Middle frontal gyrus (tissue), 1 donor: ENCODE data around the gene MLYCD.

Experiments used
- DNase-seq: peaks from one replicate; pipeline ENCODE4 v3.0.0-alpha.2; 2015; ENCODE audit warnings: low spot score; ENCODE audit errors: extremely low spot score

MLYCD gene

DNA sequence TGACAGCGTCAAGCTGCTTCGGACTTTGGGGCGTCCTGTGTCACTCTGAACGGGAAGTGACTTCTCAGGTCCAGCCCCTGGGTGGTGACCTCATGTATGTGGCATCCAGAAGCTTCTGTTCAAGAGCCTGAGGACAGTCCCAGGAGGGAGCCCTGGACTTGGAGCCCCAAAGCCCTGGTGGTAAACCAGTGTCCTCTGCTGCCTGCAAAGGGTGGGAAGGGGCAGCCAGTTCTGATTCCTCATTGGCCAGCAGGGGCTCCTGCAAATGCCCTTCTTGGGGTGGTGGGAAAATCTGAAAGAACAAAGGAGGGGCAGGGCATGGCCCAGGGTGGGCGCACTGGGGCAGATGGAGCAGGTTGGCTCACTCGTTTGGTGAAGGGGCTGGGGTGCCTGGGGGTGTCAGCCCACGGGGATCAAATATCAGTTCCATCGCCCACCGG lies 55.7 kb downstream of the MLYCD start:
- no peak for DNase-seq

DNA sequence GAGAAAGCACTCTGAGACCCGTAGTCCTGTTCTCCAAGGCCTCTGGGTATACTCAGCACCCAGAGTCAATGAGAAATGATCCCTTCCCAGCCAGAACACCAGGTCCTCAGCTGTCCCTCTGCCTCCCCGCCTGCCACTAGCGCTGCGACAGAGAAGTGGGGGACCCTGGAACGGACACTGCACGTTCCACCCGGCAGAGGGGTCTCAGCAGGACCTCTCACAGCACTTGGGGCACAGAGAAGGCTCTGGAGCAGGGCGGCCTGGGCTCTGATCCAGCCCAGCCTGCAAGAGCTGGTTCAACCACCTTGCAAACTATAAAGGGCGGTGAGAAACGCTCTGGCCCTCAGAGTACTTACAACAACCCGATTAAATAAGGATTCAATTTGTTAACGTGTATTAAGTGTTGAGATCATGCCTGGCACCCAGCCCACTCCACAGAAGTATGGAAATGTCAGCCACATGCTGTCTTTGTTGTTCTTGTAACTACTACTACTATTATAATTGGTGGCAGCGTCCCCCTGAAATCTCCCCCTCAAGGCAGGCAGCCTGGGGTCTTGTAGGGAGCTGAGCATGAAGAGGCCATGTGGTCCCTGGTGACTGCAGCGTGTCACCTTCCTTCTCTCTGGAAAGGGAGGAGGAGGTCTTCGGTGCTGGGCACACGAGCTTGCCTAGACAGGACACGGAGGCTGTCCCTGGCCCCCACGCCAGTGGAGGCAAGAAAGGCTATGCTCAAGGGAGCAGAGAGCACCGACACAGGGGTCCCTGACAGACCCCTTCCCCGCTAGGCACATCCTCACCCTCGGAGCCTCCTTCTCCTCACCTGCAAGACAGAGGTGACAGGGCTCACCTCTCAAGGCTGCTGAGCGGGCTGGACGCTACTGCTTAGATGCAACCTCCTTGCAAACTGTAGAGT lies 56.6 kb downstream of the MLYCD start:
- DNase-seq: no peak

DNA sequence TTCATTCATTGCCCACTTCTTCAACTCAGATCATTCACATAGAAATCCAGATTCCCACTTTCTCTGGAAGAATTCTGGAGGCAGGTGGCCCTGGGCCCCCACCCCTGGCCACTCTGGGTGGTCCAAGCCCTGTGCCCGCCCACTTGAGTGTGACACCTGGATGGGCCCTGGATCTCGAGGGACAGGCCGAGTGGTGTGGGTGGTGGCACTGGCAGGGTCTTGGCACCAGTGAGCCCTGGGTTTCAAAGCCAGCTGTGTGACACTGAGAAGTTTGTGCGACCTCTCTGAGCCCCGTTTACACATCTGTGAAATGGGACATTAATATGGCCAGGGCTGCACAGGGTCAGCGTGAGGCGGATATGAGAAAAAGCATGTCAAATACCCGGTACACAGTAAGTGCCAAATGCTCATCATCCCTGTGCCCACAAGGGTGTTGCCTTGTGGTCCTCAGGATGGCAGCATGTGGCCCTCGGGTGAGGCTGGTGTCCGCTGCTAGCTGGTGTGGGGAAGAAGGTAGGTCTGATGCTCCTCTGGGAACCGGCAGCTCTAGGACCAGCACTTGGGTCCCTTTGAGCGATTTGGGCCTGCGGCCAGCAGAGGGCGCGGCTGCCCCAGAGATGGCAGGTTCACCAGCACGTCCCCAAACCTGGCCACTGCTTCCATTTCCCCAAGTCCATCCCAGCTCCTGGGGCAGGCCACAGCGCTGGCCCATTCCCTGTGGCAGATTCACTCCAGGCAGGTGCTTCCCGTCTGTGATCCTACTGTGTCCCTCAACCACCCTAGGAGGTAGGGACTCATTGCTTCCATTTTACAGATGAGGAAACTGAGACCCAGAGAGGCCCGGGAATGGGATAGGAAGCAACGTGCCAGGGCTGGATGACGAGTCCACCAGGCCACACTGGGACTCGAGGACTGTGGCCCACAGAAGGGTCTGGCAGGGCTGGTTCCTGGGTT lies 57.7 kb downstream of the MLYCD start:
- peak; percentile 58 for DNase-seq

DNA sequence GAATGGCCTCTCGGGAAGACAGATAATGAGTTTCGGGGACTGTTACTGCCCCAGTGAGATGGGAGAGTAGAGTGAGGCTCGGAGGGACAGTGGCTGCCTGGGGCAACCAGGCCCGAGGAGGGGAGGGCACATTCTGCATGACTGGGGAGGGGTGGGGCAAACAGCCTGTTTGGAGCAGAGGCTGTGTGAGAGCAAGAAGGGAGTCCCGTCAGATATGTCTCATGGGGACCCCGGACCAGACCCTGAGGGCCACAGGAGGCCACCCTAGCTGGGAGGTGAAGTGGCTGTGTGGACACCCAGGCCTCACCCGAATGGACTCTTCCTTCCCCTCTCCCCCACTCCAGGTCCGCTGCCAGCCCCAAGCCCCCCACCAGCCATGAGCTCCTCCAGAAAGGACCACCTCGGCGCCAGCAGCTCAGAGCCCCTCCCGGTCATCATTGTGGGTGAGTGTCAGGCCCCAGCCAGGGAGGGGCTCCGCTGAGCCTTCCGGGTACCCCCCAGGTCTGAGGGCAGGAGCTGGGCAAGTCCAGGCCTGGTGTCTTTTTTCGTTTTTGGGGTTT lies 58.5 kb downstream of the MLYCD start:
- no peak for DNase-seq

DNA sequence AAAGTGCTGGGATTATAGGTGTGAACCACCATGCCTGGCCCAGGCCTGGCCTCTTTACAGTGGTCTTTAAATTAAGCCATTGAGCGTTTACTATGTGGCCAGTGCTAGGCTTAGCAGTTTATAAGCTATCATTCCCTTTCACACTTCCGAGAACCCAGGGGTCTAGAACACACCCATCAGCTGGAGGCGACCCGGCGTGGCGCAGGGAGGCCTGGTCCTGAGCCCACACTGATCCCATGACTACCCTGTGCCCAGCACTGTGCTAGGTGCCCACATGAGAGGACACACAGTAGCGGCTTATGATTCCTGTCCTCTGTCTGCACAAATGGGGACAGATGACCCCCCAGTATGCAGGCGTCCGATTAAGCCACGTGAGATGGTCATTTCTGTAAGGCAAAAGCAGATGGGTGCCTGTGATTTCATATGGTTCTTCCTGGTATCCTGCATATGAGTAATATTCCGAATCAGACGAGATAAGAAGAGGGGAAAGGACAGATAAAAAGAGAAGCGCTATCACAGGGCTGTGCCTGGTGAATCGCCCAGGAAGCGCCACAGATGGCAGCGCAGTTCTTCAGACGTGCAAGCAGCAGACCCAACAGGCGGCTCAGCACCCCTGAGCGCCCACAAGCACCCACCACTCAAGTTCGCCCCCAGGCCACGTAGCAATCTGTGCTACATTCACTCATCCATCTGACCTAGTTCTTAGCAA lies 59.4 kb downstream of the MLYCD start:
- no peak for DNase-seq

DNA sequence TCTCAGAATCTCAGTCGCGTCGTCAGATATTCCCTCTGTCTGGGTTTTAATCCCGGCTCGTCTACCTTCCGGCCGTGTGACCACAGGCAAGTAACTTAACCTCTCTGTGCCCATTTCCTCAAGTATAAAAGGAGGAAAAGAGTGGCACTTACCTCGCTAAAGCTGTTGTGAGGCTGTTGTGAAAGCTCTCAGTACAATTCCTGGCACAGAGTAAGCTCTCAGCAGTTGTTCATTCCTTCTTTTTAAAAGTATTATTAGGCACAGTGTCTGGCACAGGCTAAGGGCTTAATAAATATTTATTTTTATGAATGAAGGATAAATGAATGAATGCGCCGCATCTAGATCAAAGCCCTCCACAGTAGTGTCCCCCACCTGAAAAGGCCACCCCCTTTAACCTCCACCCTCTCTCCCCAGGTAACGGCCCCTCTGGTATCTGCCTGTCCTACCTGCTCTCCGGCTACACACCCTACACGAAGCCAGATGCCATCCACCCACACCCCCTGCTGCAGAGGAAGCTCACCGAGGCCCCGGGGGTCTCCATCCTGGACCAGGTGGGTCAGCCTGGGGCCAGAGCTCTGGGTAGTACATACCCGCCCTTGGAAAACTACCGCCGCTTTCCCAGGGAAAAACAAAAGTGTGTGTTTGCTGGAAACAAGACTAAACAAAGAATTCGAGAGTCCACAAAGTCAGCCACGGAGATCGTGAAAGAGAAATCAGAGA lies 60.1 kb downstream of the MLYCD start:
- DNase-seq: no peak

DNA sequence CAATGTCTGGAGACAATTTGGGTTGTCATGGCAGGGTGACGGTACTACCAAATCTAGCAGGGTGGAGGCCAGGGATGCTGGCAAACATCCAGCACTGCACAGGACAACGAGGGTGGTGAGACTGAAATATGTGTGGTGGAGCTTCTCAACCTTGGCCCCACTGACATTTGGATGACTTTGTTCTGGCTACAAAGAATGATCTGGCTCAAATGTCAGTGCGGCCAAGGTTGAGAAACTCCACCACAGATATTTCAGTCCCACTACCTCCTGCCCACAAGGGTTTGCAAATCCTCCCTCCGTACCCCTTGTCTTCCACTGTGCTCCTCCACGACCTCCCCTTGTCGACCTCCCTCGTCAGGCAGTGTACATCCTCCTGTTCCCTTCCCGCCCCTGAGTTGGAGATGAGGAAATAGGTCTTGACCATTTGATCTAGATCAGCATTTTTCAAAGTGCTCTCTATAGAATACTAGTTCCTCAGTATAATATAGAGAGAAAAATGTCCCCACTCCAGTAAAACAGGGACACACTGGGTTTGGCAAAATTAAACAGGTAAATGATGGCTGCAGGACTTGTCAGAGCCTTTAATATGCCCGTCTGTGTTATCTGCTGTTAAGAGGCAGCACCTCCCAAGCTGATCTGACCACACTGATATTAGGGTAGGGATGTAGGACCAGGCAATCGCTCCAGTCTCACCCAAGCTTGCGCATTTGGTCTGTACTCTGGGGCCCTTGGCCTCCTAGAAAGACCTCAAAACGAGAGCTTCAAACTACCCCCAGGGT lies 60.9 kb downstream of the MLYCD start:
- DNase-seq: no peak

DNA sequence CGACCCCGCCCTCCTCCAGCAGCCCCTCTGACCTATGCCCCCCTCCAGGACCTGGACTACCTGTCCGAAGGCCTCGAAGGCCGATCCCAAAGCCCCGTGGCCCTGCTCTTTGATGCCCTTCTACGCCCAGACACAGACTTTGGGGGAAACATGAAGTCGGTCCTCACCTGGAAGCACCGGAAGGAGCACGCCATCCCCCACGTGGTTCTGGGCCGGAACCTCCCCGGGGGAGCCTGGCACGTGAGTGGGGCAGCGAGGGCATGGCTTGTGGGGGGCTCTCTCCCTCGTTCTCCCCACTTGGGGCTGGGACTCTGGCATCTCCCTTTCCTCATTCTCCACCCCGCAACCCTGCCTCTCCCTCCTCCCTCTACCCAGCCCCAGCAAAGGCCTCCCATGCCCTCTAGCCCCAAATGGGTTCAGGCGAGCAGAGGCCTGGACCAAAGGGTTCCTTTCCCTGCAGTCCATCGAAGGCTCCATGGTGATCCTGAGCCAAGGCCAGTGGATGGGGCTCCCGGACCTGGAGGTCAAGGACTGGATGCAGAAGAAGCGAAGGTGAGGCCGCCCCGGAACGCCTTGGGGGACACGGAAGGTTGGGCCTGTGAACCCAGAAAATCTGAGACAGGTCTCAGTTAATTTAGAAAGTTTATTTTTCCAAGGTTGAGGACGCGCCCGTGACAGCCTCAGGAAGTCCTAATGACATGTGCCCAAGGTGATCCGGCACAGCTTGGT lies 61.8 kb downstream of the MLYCD start:
- DNase-seq: no peak

DNA sequence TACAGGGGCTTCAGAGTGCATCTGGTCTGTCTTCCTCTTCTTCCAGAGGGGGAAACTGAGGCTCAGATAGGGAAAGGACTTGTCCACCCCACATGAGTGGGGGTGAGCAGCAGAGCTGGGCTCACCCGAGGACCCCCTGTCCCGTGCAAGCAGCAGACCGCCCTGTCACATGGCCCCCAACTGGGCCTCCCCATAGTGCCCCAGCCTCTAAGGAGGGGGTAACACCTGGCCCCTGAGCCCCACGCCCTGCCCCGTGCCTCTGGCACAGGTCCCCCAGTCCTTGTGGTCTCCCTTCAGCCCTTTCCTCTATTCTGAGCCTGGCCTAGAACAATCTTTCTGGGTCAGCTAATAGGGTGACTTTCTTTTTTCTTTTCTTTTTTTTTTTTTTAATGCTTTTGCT lies 62.7 kb downstream of the MLYCD start:
- no peak for DNase-seq

DNA sequence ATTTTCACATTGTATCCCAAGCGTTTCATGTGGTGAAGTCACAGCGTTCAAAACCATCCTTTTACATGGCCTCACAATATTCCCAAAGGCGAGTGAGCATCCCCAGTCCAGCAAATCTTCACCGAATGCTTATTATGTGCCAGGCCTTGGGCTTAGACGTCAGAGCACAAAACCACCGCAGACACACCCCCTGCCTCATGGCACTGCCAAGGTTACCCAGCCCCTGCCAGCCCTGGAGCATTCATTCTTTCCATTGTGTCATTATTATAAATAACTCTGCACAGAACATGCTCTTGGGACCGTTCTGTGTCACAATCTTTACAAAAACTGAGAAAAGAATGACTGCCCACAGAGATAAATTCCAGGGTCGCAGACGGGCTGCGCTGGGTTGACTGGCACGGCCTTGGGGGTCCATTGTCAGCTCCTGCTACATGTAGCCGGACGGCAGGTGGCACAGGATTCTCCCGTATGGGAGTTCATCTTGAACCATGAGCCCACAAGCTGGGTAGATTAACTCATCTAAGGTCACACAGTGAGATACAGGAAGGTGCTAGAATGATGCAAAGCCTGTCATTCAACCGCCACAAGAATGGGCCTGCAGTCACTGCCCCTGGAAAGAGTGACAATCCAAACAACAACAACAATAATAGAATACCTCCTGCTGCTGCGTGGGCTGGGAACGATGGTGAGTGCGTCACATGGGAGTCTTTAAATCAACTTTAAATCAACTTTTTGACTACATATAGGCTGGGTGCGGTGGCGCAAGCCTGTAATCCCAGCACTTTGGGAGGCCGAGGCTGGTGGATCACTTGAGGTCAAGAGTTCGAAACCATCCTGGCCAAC lies 64.6 kb downstream of the MLYCD start:
- no peak for DNase-seq

DNA sequence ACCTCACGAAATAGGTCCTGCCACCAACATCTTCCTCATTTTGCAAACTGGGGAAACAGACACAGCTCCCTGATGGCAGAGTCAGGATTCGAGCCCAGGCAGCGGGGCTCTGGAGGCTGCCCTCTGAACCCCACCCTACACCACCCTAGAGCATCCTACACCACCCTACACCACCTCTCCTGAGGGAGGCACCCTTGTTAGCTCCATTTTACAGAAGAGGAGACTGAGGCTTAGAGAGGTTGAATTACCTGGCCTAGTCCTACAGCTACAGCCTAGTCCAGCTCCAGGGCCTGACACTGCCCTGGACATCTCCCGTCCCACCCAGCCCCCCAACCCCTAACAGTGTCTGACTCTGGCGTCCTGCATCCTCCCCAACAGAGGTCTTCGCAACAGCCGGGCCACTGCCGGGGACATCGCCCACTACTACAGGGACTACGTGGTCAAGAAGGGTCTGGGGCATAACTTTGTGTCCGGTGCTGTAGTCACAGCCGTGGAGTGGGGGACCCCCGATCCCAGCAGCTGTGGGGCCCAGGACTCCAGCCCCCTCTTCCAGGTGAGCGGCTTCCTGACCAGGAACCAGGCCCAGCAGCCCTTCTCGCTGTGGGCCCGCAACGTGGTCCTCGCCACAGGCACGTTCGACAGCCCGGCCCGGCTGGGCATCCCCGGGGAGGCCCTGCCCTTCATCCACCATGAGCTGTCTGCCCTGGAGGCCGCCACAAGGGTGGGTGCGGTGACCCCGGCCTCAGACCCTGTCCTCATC lies 65.9 kb downstream of the MLYCD start:
- DNase-seq: no peak

DNA sequence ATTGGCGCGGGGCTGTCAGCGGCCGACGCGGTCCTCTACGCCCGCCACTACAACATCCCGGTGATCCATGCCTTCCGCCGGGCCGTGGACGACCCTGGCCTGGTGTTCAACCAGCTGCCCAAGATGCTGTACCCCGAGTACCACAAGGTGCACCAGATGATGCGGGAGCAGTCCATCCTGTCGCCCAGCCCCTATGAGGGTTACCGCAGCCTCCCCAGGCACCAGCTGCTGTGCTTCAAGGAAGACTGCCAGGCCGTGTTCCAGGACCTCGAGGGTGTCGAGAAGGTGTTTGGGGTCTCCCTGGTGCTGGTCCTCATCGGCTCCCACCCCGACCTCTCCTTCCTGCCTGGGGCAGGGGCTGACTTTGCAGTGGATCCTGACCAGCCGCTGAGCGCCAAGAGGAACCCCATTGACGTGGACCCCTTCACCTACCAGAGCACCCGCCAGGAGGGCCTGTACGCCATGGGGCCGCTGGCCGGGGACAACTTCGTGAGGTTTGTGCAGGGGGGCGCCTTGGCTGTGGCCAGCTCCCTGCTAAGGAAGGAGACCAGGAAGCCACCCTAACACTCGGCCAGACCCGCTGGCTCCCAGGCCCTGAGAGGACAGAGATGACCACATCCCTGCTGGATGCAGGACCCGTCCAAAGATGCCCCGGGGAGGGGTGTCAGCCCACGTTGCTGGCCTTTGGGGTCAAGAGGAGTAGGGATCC lies 66.7 kb downstream of the MLYCD start:
- no peak for DNase-seq

DNA sequence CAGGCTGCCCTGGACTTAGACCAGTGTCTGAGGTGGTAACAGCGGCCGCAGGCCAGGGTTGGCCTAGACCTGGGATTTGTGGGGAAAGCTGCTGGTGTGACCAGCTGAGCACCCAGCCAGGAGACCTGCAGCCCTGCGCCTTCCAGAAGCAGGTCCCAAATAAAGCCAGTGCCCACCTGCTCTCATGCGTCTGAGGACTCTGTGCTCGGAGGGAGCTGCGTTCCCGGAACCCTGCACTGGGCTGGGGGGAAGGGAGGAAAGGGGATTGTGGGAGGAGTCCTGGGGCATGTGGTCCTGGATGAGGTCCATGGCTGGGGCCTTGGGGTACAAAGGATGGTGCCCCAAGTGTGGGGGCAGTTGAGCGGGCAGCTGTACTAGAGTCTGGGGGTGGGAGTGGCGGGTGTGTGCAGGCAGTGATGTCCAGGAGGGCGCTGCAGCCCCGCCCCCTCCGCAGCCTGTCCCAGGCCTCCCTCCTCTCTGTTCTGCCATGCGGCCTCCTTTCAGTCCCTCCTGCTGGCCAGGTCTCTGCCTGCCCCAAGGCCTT lies 67.3 kb downstream of the MLYCD start:
- DNase-seq: no peak

DNA sequence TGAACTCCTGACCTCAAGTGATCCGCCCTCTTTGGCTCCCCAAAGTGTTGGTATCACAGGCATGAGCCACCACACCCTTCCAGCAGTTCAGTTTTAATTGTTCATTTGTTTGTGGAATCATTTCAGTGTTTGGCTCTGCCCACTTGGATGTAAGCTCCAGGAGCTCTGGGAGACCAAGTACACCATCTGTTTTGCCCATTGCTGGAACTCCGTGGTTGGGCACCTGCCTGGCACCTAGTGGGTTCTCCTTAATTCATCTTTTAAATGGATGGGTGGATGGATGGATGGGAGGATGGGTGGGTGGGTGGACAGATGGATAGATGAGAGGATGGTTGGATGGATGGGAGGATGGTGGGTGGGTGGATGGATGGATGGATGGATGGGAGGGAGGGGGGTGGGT lies 68.2 kb downstream of the MLYCD start:
- DNase-seq: no peak

DNA sequence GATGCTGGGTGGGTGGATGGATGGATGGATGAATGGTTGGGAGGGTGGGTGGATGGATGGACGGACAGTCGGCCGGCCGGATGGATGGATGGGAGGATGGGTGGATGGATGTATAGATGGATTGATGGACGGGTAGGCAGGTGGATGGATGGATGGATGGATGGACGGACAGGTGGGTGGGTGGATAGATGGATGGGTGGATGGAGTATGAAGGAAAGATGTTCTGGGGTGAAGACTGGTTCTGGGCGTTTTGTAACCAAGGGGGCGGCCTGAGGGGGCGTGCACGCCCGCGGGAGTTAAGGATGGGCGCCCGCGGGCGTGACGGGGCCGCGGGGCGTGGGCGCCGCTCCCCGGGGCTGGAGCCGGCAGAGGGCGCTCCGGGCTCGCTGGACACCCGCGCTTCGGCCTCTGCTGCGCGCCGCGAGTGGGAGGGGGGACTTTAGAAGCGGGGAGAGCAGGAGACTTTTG lies 69.0 kb downstream of the MLYCD start, which contains the start of gene NECAB2:
TSS of gene NECAB2 (plus strand) at position 407 of the 468 bp plus-strand sequence. CDS start 405 bp downstream, outside the sequence.
- DNase-seq: no peak

DNA sequence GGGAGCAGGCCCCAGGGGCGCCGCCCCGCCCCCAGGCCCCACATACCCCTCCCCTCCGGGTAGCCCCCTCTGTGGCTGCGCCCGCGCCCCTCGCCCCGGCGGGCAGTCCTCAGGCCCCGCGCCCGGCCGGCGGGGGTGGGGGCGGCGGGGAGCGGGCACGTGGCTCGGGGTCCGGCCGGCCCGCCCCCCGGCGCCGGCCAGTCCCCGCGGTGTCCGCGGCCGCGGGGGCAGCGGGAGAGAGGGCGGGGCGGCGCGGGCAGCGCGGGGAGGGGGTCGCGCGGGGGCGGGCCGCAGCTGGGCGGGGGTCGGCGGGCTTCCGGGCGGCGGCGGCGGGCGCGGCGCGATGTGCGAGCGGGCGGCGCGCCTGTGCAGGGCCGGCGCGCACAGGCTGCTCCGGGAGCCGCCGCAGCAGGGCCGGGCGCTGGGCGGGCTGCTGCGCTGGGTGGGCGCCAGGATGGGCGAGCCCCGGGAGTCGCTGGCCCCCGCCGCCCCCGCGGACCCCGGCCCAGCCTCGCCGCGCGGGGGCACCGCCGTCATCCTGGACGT lies 69.5 kb downstream of the MLYCD start:
- no peak for DNase-seq
